Mesodermal cell (in vitro differentiated cells): Measurements from ENCODE around the gene TMEM200B. TPM values are rescaled to one million over a fixed set of nuclear protein-coding genes. Genes with fewer than 3 reads are reported as not detected.

Experiments used
- H3K27ac ChIP-seq: 2 replicates; pipeline ENCODE4 v1.7.0; 2013; ENCODE audit warnings: mild to moderate bottlenecking, low read depth, low read length, moderate library complexity; ENCODE audit not compliant: severe bottlenecking
- H3K36me3 ChIP-seq: 2 replicates; pipeline ENCODE4 v1.7.1; 2013; ENCODE audit warnings: mild to moderate bottlenecking, low read length, moderate library complexity; ENCODE audit not compliant: control insufficient read depth, insufficient read depth
- H3K4me1 ChIP-seq: one replicate; pipeline ENCODE4 v1.7.1; 2013; ENCODE audit warnings: mild to moderate bottlenecking, low read length; ENCODE audit not compliant: insufficient read depth, control insufficient read depth, poor library complexity, severe bottlenecking
- H3K4me3 ChIP-seq: 2 replicates; pipeline ENCODE4 v1.7.0; 2013; ENCODE audit warnings: low read length, control low read depth, mild to moderate bottlenecking; ENCODE audit not compliant: insufficient read depth, poor library complexity, severe bottlenecking; ENCODE audit errors: extremely low read depth
- H3K9me3 ChIP-seq: 2 replicates; pipeline ENCODE4 v1.7.1; 2013; ENCODE audit warnings: mild to moderate bottlenecking, low read length, moderate library complexity; ENCODE audit not compliant: control insufficient read depth
- WGBS, 2 experiments: methylation state at CpG; one replicate each; pipeline ENCODE4 v1.1.5; 2013; ENCODE audit warnings: missing lambda C conversion rate in 2 of 2; ENCODE audit not compliant: insufficient coverage in 2 of 2; 5-methylcytosine and 5-hydroxymethylcytosine counted together
- polyA plus RNA-seq, 2 experiments: library from polyadenylated mRNA; stranded (reverse); fragments of 50-300 nt; gene quantifications; one replicate each; pipeline ENCODE4 v1.2.3, GENCODE V29; 2013

Gene TMEM200B
- 34.0 TPM for polyA plus RNA-seq (2013, experiment 1 of 2)
- 37.8 TPM for polyA plus RNA-seq (2013, experiment 2 of 2)

GRCh38 chr1:29123887-29124365, at the start of gene TMEM200B:
Gene TMEM200B, minus strand, starts transcription at chr1:29123903. Its CDS starts 2,075 bp downstream, at chr1:29121828.
- WGBS, 2 experiments = 0% methylated on average over 24 to 31 of the region's 46 CpGs
- H3K4me1 ChIP-seq = peaks cover 18% of the 10 kb centered on the region
- H3K36me3 ChIP-seq = peaks cover 25% of the 10 kb centered on the region
- H3K27ac ChIP-seq = peak within 1 kb of the TSS; percentile 91
- no peaks in the 10 kb centered on the region for H3K9me3 ChIP-seq
- peak within 1 kb of the TSS; percentile 76 for H3K4me3 ChIP-seq

GRCh38 chr1:29172415-29172939, 48.8 kb upstream of the TMEM200B start:
- Histone ChIP-seq H3K36me3 (peaks cover 78% of the 10 kb centered on the region), H3K4me1 (peaks cover 3% of the 10 kb centered on the region), H3K9me3 (no peaks in the 10 kb centered on the region), H3K4me3 (no peak overlapping the region), H3K27ac (no peak overlapping the region)
- WGBS, 2 experiments = 95 to 97% methylated on average over 6 to 7 of the region's 8 CpGs

DNA sequence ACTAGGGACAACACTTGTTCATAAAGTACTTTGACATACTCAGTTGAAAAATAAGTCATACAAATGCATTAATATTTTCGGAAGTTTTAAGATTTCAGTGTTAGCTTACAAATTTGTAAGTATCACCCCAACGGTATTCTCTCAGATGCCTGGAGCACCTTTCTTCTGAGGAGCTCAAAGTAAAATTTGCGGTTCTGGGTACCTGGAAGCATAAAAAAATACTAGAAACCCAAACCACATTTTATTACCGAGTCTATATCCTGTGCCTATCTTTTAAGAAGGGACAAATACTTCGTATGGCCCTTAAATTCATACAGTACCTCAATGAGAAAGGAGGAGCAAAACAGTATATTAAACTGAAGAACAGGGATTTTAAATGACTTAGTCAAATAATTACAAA, 47.8 kb upstream of the TMEM200B start:
- no peaks in the 10 kb centered on the region for H3K9me3 ChIP-seq
- peaks cover 7% of the 10 kb centered on the region for H3K4me1 ChIP-seq
- H3K27ac ChIP-seq = no peak overlapping the region
- 93 to 97% methylated on average over 2 to 3 of the region's 5 CpGs for WGBS, 2 experiments
- H3K36me3 ChIP-seq = peaks cover 78% of the 10 kb centered on the region
- no peak overlapping the region for H3K4me3 ChIP-seq

DNA sequence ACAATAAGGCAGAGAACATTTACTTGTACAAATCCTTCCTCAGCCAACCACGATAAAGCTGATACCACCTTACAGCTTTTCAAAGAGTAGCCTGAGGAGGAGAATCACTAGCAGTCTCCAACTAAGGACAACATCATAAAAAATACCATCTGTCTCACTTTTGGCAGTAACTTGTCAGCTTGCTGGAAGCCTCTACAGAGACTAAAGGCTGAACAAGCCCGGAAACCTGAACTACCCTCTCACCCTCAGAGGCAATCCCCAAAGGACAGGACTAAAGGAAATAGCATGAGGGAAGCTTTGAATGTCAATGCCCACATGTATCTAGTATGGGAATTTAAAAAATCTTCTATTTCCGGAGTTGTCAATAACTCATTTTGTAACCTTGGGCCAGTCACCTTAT, 47.4 kb upstream of the TMEM200B start:
- Histone ChIP-seq H3K36me3 (peaks cover 78% of the 10 kb centered on the region), H3K27ac (no peak overlapping the region), H3K9me3 (no peaks in the 10 kb centered on the region), H3K4me3 (no peak overlapping the region), H3K4me1 (peaks cover 11% of the 10 kb centered on the region)
- WGBS, 2 experiments = 0% methylated on average over 1 of the region's 3 CpGs; no CpG with 5 or more reads in 1 of the 2 experiments

DNA sequence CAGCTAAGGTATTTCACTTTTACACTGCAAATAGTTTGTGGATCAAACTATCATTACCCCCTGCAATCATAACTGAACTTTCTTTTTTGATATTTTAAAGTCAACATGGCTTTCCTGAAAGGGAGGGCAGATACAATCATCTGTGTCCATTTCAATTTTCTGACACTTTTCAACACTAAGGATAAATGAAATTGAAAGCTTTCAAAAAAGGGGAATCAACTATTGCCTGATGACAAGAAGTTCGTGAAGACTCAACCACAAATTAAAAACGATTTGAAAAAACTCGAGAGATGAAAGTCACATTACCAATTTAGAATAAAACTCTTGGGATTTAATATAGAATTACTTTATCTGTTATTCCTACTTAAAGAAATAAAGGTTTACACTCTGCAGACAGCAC, 46.3 kb upstream of the TMEM200B start:
- no peak overlapping the region for H3K27ac ChIP-seq

GRCh38 chr1:29167904-29168303, 44.2 kb upstream of the TMEM200B start:
- Histone ChIP-seq H3K27ac (no peak overlapping the region), H3K4me3 (no peak overlapping the region), H3K4me1 (peaks cover 31% of the 10 kb centered on the region), H3K36me3 (peaks cover 91% of the 10 kb centered on the region), H3K9me3 (no peaks in the 10 kb centered on the region)
- WGBS, 2 experiments = 82 to 94% methylated on average over 3 to 7 of the region's 9 CpGs

More for the DNA sequence above, 46.3 kb upstream of the TMEM200B start:
- Histone ChIP-seq H3K4me3 (no peak overlapping the region), H3K9me3 (no peaks in the 10 kb centered on the region), H3K36me3 (peaks cover 83% of the 10 kb centered on the region), H3K4me1 (peaks cover 18% of the 10 kb centered on the region)
- 100% methylated on average over 1 of the region's 3 CpGs; no CpG with 5 or more reads in 1 of the 2 experiments for WGBS, 2 experiments

DNA sequence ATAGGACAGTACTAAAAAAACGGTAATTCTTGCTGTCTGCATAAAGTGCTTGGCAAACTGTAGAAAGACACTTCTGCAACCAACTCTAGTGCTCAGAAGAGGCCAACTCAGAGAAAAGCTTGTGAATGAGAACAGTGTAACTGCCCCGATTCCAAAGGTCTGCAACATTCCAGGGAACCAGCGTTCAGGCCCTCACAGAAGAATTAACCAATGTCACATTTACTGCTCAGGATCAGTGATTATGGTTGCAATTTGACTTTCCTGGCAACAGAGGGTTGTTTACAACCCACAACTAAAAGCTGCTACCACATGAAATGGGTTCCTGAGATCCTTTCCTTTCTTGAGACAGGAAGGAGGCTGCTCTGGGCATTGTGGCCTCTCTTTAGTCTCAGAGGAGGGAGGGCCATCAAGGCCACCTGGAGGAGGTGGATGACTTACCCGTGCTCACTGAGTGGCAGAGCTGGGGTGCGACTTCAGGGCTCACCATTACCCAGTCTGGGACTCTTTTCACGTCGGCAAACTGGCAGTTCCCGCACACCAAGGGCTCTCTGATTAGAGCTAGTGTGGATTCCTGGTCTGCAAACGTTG, 42.7 kb upstream of the TMEM200B start:
- 81 to 86% methylated on average over 5 to 9 of the region's 9 CpGs for WGBS, 2 experiments
- Histone ChIP-seq H3K27ac (peak overlapping the region; percentile 55), H3K36me3 (peaks cover 94% of the 10 kb centered on the region), H3K4me1 (peaks cover 44% of the 10 kb centered on the region), H3K9me3 (no peaks in the 10 kb centered on the region), H3K4me3 (no peak overlapping the region)

GRCh38 chr1:29164588-29164987, 40.9 kb upstream of the TMEM200B start:
- H3K9me3 ChIP-seq = no peaks in the 10 kb centered on the region
- H3K27ac ChIP-seq = no peak overlapping the region
- H3K36me3 ChIP-seq = peaks cover 95% of the 10 kb centered on the region
- peaks cover 46% of the 10 kb centered on the region for H3K4me1 ChIP-seq
- no peak overlapping the region for H3K4me3 ChIP-seq
- WGBS, 2 experiments = 70 to 83% methylated on average over 2 to 4 of the region's 4 CpGs

- WGBS, 2 experiments = 97 to 100% methylated on average over 5 of the region's 9 CpGs
- no peak overlapping the region for H3K4me3 ChIP-seq
- peaks cover 95% of the 10 kb centered on the region for H3K36me3 ChIP-seq
- H3K27ac ChIP-seq = peak overlapping the region; percentile 36
- H3K9me3 ChIP-seq = no peaks in the 10 kb centered on the region
- H3K4me1 ChIP-seq = peaks cover 55% of the 10 kb centered on the region
Measured at GRCh38 chr1:29162476-29163138, 38.9 kb upstream of the TMEM200B start.

GRCh38 chr1:29162025-29162424, 38.3 kb upstream of the TMEM200B start:
- Histone ChIP-seq H3K4me3 (no peak overlapping the region), H3K27ac (peak overlapping the region; percentile 13), H3K36me3 (peaks cover 90% of the 10 kb centered on the region), H3K9me3 (no peaks in the 10 kb centered on the region), H3K4me1 (peaks cover 60% of the 10 kb centered on the region)
- 92 to 94% methylated on average over 2 of the region's 4 CpGs for WGBS, 2 experiments
